HG02588 (cell line): Measurements from ENCODE around the gene MYG1.

Experiments used
- ATAC-seq: cut with Tn5 transposase; IDR thresholded peaks from one replicate; pipeline ENCODE4 v1.9.1; 2021; ENCODE audit warnings: mild to moderate bottlenecking, moderate library complexity; ENCODE audit not compliant: unreplicated experiment

The MYG1 gene

DNA sequence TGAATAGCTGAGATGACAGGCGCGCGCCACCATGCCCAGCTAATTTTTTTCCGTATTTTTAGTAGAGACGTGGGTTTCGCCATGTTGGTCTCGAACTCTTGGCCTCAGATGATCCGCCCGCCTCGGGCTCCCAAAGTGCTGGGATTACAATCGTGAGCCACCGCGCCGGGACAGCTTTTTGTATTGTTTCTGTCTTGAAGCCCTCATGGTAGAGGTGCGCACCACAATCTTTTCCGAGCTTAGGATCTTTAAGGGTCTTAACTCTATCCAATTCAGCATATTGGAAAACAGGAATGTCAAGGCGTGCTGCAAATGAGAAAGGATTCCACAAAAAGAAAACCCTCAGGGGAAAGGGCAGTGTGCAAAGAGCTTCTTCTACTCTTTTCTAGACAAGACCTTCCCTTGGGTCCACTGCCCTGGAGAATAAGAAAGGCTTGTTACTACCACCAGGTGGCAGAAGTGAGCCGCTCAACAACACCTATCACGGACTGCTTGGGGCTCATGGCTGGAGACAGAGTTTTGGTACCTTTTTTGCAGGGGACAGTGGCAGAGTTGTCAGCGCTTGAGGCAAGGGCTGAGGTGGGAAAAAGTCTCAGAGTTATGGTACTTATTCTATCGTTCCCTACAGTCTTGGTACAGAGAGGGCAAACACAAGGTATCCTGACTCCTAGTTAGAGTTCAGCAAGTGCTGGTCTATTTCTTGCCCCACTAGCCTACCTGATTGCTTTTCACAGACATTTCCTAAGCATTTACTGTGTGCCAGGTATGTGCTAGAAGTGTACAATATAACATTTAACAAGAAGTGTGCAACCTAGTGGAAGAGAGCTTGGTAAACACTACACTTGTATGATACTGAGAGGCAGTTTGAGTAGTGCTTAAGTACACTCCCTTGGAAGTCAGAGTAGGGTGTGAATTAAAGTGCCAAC is 53.1 kb downstream of the MYG1 start:
- no peak for ATAC-seq

GRCh38 chr12:53353257-53353655 is 53.8 kb downstream of the MYG1 start:
- ATAC-seq: no peak

GRCh38 chr12:53355121-53355520 is 55.6 kb downstream of the MYG1 start:
- ATAC-seq: no peak
